Vagina (tissue), 2 donors: ENCODE data around the gene PKP4. TPM values are rescaled to one million over a fixed set of nuclear protein-coding genes. Genes with fewer than 3 reads are reported as not detected.

ENCODE experiments used
- DNase-seq, 2 donors: peaks; one replicate each; pipeline ENCODE4 v3.0.0-alpha.2; 2017; ENCODE audit errors: extremely low spot score in 2 of 2
- H3K27ac ChIP-seq: fragments of 200-600 bp; sonication (generic); one replicate; pipeline ENCODE4 v1.5.1; 2019
- H3K27me3 ChIP-seq: fragments of 200-600 bp; sonication (generic); one replicate; pipeline ENCODE4 v1.5.1; 2019
- H3K36me3 ChIP-seq, 2 donors: fragments of 200-600 bp; sonication (generic); one replicate each; pipeline ENCODE4 v1.5.1; 2017 to 2019
- H3K4me1 ChIP-seq: fragments of 200-600 bp; sonication (generic); one replicate; pipeline ENCODE4 v1.5.1; 2019
- H3K4me3 ChIP-seq, 2 donors: fragments of 200-600 bp; sonication (generic); 1 replicate in 1 of 2; 2 replicates in 1 of 2; pipeline ENCODE4 v1.5.1; 2016 to 2019
- H3K9me3 ChIP-seq: fragments of 200-600 bp; sonication (generic); one replicate; pipeline ENCODE4 v1.5.1; 2019
- CTCF ChIP-seq, 3 experiments: fragments of 450-650 bp in 2 of 3; fragments of 200-600 bp in 1 of 3; sonication (generic) in 1 of 3; IDR thresholded peaks; one replicate each; pipeline ENCODE4 v1.5.1; 2017 to 2019; ENCODE audit warnings: antibody characterized with exemption in 3 of 3, mild to moderate bottlenecking in 2 of 3, moderate library complexity in 2 of 3
- POLR2A ChIP-seq, 2 donors: fragments of 450-650 bp; IDR thresholded peaks; one replicate each; pipeline ENCODE4 v1.6.1; 2017; ENCODE audit warnings: antibody characterized with exemption in 2 of 2, mild to moderate bottlenecking in 2 of 2, moderate library complexity in 2 of 2
- POLR2AphosphoS5 ChIP-seq, 2 donors: sonication (generic); formaldehyde crosslinking; IDR thresholded peaks; one replicate each; pipeline ENCODE4 v1.9.0; 2017; ENCODE audit warnings: antibody characterized with exemption in 2 of 2, mild to moderate bottlenecking in 2 of 2, low read depth in 1 of 2; ENCODE audit not compliant: insufficient read depth in 1 of 2
- intact Hi-C: fragments of 100-400 bp; cut with DNase I; formaldehyde crosslinking; loops from one replicate; pipeline ENCODE4 v1.15.1; 2023
- total RNA-seq: library from RNA; depleted of rRNA; stranded (reverse); fragments of >200 nt; gene quantifications from one replicate; pipeline ENCODE4 v1.2.3, GENCODE V29; 2016

PKP4 gene
- total RNA-seq, 1 donor from 2014 or later = 71.5 TPM

- no peaks in the 10 kb centered on the region for H3K27me3 ChIP-seq
Observed at GRCh38 chr2:158502974-158503373, 46.2 kb downstream of the PKP4 start.

GRCh38 chr2:158504088-158504487 lies 47.3 kb downstream of the PKP4 start:
- no peak overlapping the region for H3K4me3 ChIP-seq
- no peak overlapping the region for H3K27ac ChIP-seq
- no peaks in the 10 kb centered on the region for H3K36me3 ChIP-seq
- no peaks in the 10 kb centered on the region for H3K9me3 ChIP-seq
- no peaks in the 10 kb centered on the region for H3K27me3 ChIP-seq
- no peak for DNase-seq
- intact Hi-C loops = no loop called here
- peaks cover 33% of the 10 kb centered on the region for H3K4me1 ChIP-seq
- TF ChIP-seq POLR2AphosphoS5 (IDR thresholded peaks at IDR 0.05; ENCODE audit: insufficient read depth in 1 of 2, low read depth in 1 of 2) = no peak
- TF ChIP-seq CTCF (IDR thresholded peaks at IDR 0.05) = no peak
- no peak for TF ChIP-seq POLR2A (IDR thresholded peaks at IDR 0.05)

More at GRCh38 chr2:158502974-158503373, 46.2 kb downstream of the PKP4 start:
- Histone ChIP-seq H3K9me3 (no peaks in the 10 kb centered on the region), H3K4me1 (peaks cover 37% of the 10 kb centered on the region), H3K36me3 (no peaks in the 10 kb centered on the region), H3K4me3 (no peak overlapping the region), H3K27ac (no peak overlapping the region)
- intact Hi-C loops = no loop called here
- DNase-seq = no peak
- TF ChIP-seq POLR2AphosphoS5 (IDR thresholded peaks at IDR 0.05; ENCODE audit: insufficient read depth in 1 of 2, low read depth in 1 of 2) = no peak
- no peak for TF ChIP-seq CTCF (IDR thresholded peaks at IDR 0.05)
- no peak for TF ChIP-seq POLR2A (IDR thresholded peaks at IDR 0.05)

GRCh38 chr2:158505448-158505934 lies 48.7 kb downstream of the PKP4 start:
- intact Hi-C loops = no loop called here

GRCh38 chr2:158507141-158507540 lies 50.4 kb downstream of the PKP4 start:
- H3K27ac ChIP-seq = no peak overlapping the region
- peaks cover 30% of the 10 kb centered on the region for H3K4me1 ChIP-seq
- H3K27me3 ChIP-seq = no peaks in the 10 kb centered on the region
- H3K9me3 ChIP-seq = no peaks in the 10 kb centered on the region
- H3K4me3 ChIP-seq = no peak overlapping the region
- TF ChIP-seq POLR2AphosphoS5 (IDR thresholded peaks at IDR 0.05; ENCODE audit: insufficient read depth in 1 of 2, low read depth in 1 of 2) (no peak), CTCF (IDR thresholded peaks at IDR 0.05) (no peak), POLR2A (IDR thresholded peaks at IDR 0.05) (no peak)
- no peak for DNase-seq
- no peaks in the 10 kb centered on the region for H3K36me3 ChIP-seq
- intact Hi-C loops = no loop called here

More at GRCh38 chr2:158505448-158505934, 48.7 kb downstream of the PKP4 start:
- Histone ChIP-seq H3K4me3 (no peak overlapping the region), H3K36me3 (no peaks in the 10 kb centered on the region), H3K27me3 (no peaks in the 10 kb centered on the region), H3K9me3 (no peaks in the 10 kb centered on the region), H3K4me1 (peaks cover 32% of the 10 kb centered on the region), H3K27ac (no peak overlapping the region)
- TF ChIP-seq POLR2AphosphoS5 (IDR thresholded peaks at IDR 0.05; ENCODE audit: insufficient read depth in 1 of 2, low read depth in 1 of 2) = no peak
- no peak for TF ChIP-seq CTCF (IDR thresholded peaks at IDR 0.05)
- no peak for TF ChIP-seq POLR2A (IDR thresholded peaks at IDR 0.05)
- no peak for DNase-seq

- Histone ChIP-seq H3K36me3 (no peaks in the 10 kb centered on the region), H3K27me3 (no peaks in the 10 kb centered on the region), H3K4me1 (peaks cover 30% of the 10 kb centered on the region), H3K9me3 (no peaks in the 10 kb centered on the region), H3K4me3 (no peak overlapping the region), H3K27ac (no peak overlapping the region)
- intact Hi-C loops = no loop called here
- no peak for DNase-seq
- TF ChIP-seq CTCF (IDR thresholded peaks at IDR 0.05) (no peak), POLR2AphosphoS5 (IDR thresholded peaks at IDR 0.05; ENCODE audit: insufficient read depth in 1 of 2, low read depth in 1 of 2) (no peak), POLR2A (IDR thresholded peaks at IDR 0.05) (no peak)
Observed at GRCh38 chr2:158507679-158508078, 50.9 kb downstream of the PKP4 start.
